HFFc6 (cell line): ENCODE data around the gene FOXO1. TPM values are rescaled to one million over a fixed set of nuclear protein-coding genes. Genes with fewer than 3 reads are reported as not detected.

Experiments used
- DNase-seq: peaks from one replicate; pipeline ENCODE4 v3.0.0-alpha.2; 2018
- H3K27ac Mint-ChIP-seq: 2 replicates; pipeline ENCODE4 v1.8.0; 2020; ENCODE audit warnings: mild to moderate bottlenecking, mixed read lengths
- H3K27me3 Mint-ChIP-seq: 2 replicates; pipeline ENCODE4 v1.8.0; 2021; ENCODE audit warnings: mild to moderate bottlenecking, moderate library complexity, mixed read lengths; ENCODE audit not compliant: insufficient read depth
- H3K36me3 Mint-ChIP-seq: 2 replicates; pipeline ENCODE4 v1.8.0; 2021; ENCODE audit warnings: low read depth, mixed read lengths
- H3K4me1 Mint-ChIP-seq: 2 replicates; pipeline ENCODE4 v1.8.0; 2020; ENCODE audit warnings: low read depth, mixed read lengths
- H3K4me3 Mint-ChIP-seq: 2 replicates; pipeline ENCODE4 v1.8.0; 2020; ENCODE audit warnings: mild to moderate bottlenecking, moderate library complexity, mixed read lengths
- H3K9me3 Mint-ChIP-seq: 2 replicates; pipeline ENCODE4 v1.8.0; 2020; ENCODE audit warnings: mild to moderate bottlenecking, mixed read lengths
- CTCF ChIP-seq: fragments of 200-600 bp; sonication (generic); IDR thresholded peaks from 2 replicates; pipeline ENCODE4 v1.5.0; 2021; ENCODE audit warnings: antibody characterized with exemption, mild to moderate bottlenecking
- total RNA-seq, 6 experiments: library from RNA; stranded (reverse); fragmentation: NEBNext Ultra II Directional; extraction: Animal tissue kit (Norgen Biotek cat#: 25700); gene quantifications; 2 replicates in 1 of 6; 3 replicates in 5 of 6; pipeline ENCODE4 v1.2.3, GENCODE V29; 2021

Gene FOXO1
- total RNA-seq, 6 experiments from 2014 or later, result 0.48 to 1.1 (median 0.63) TPM

- H3K36me3 Mint-ChIP-seq, result no peaks in the 10 kb centered on the region
- H3K27ac Mint-ChIP-seq, result no peak overlapping the region
- TF ChIP-seq CTCF, result no peak
- H3K27me3 Mint-ChIP-seq, result no peaks in the 10 kb centered on the region; the same call in 1 of the 2 replicates
- no peak for DNase-seq
- H3K9me3 Mint-ChIP-seq, result peaks cover 4% of the 10 kb centered on the region
- H3K4me1 Mint-ChIP-seq, result no peaks in the 10 kb centered on the region
- H3K4me3 Mint-ChIP-seq, result no peak overlapping the region
Observed at GRCh38 chr13:40517486-40518480, 148.7 kb downstream of the FOXO1 start.

- Mint-ChIP-seq H3K9me3 (peaks cover 6% of the 10 kb centered on the region), H3K27ac (no peak overlapping the region), H3K4me1 (no peaks in the 10 kb centered on the region), H3K27me3 (no peaks in the 10 kb centered on the region; the same call in 1 of the 2 replicates), H3K4me3 (no peak overlapping the region), H3K36me3 (no peaks in the 10 kb centered on the region)
- no peak for DNase-seq
- no peak for TF ChIP-seq CTCF
Observed at GRCh38 chr13:40515702-40516101, 150.7 kb downstream of the FOXO1 start.

- no peaks in the 10 kb centered on the region for H3K4me1 Mint-ChIP-seq
- no peak for DNase-seq
- TF ChIP-seq CTCF, result no peak
- no peak overlapping the region for H3K27ac Mint-ChIP-seq
- no peaks in the 10 kb centered on the region; the same call in 1 of the 2 replicates for H3K27me3 Mint-ChIP-seq
- H3K4me3 Mint-ChIP-seq, result no peak overlapping the region
- H3K36me3 Mint-ChIP-seq, result no peaks in the 10 kb centered on the region
- peaks cover 7% of the 10 kb centered on the region for H3K9me3 Mint-ChIP-seq
Observed at GRCh38 chr13:40514802-40515201, 151.6 kb downstream of the FOXO1 start.

GRCh38 chr13:40509876-40510275 lies 156.6 kb downstream of the FOXO1 start:
- no peak for DNase-seq
- peaks cover 5% of the 10 kb centered on the region; the same call in 1 of the 2 replicates for H3K4me1 Mint-ChIP-seq
- no peak for TF ChIP-seq CTCF
- H3K27ac Mint-ChIP-seq, result no peak overlapping the region
- H3K27me3 Mint-ChIP-seq, result peaks cover 4% of the 10 kb centered on the region
- no peak overlapping the region for H3K4me3 Mint-ChIP-seq
- H3K9me3 Mint-ChIP-seq, result 0 out of 2 replicates have a peak, but pooled peaks cover 3% of the 10 kb centered on the region
- no peaks in the 10 kb centered on the region for H3K36me3 Mint-ChIP-seq

- Mint-ChIP-seq H3K36me3 (no peaks in the 10 kb centered on the region), H3K9me3 (0 out of 2 replicates have a peak, but pooled peaks cover 3% of the 10 kb centered on the region), H3K4me1 (peaks cover 15% of the 10 kb centered on the region), H3K27me3 (peaks cover 4% of the 10 kb centered on the region; the same call in 1 of the 2 replicates), H3K4me3 (no peak overlapping the region), H3K27ac (no peak overlapping the region; the same call in 1 of the 2 replicates)
- TF ChIP-seq CTCF, result no peak
- no peak for DNase-seq
Observed at GRCh38 chr13:40508767-40509342, 157.6 kb downstream of the FOXO1 start.
